ENCODE results near the gene TMCC2.

The TMCC2 gene

DNA sequence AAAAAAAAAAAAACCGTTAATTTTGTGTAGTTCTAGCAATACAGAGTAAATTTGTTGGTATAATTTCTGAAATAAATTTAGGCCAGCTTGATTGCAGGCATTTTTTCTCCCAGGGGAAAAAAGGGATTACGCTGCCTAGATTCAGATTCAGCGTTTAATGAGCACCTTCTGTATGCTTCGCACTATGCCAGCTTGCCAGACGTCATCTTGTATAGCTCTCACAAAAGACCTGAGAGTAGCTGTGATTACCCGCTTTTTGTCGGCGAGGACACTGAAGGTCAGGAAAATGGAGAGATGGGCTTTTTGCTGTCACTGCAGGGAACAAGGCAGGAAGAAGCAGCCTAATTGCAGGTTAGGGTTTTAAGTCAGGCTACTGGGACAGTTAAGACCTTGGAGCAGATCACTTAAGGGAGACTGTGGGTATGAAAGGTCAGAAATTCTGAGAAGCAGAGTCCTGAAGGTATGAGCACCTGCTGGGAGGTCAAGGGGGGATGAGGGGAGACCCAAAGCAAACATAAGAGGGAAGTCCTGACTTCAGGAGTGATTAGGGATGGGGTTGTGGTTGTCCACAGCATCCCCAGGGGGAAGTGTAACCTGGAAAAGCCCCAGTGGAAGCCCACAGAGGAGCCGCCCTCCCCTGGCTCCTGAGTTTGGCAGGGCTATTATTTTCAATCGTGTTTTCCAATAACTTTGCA, 39.0 kb downstream of the TMCC2 start:
- peak overlapping the region; percentile 74 for H3K27ac ChIP-seq
- no peak for TF ChIP-seq CTCF (conservative IDR thresholded peaks at IDR 0.05; ENCODE audit: low read depth)
- ChIA-PET CTCF (interaction anchor here (0.6 to 1.7 kb wide), 8 partner anchors 10 to 87 kb away, joined by 3 to 8 read pairs (median 5); partner anchors contain the start of gene NUAK2), POLR2A (ENCODE audit: low non-redundant PET) (interaction anchor here (0.8 kb wide), 1 partner anchor 93 kb away, joined by 3 read pairs; no protein-coding TSS in a partner anchor)
- DNase-seq (ENCODE audit: low spot score): no peak

GRCh38 chr1:205267306-205267902, 39.7 kb downstream of the TMCC2 start:
- POLR2A ChIA-PET (ENCODE audit: low non-redundant PET): no interaction called here
- H3K27ac ChIP-seq: peak overlapping the region; percentile 74
- DNase-seq (ENCODE audit: low spot score): no peak
- TF ChIP-seq CTCF (conservative IDR thresholded peaks at IDR 0.05; ENCODE audit: low read depth): no peak
- CTCF ChIA-PET: interaction anchor here (0.6 to 1.7 kb wide), 2 partner anchors 13 to 53 kb away, joined by 3 to 5 read pairs; partner anchors contain the start of gene NUAK2

DNA sequence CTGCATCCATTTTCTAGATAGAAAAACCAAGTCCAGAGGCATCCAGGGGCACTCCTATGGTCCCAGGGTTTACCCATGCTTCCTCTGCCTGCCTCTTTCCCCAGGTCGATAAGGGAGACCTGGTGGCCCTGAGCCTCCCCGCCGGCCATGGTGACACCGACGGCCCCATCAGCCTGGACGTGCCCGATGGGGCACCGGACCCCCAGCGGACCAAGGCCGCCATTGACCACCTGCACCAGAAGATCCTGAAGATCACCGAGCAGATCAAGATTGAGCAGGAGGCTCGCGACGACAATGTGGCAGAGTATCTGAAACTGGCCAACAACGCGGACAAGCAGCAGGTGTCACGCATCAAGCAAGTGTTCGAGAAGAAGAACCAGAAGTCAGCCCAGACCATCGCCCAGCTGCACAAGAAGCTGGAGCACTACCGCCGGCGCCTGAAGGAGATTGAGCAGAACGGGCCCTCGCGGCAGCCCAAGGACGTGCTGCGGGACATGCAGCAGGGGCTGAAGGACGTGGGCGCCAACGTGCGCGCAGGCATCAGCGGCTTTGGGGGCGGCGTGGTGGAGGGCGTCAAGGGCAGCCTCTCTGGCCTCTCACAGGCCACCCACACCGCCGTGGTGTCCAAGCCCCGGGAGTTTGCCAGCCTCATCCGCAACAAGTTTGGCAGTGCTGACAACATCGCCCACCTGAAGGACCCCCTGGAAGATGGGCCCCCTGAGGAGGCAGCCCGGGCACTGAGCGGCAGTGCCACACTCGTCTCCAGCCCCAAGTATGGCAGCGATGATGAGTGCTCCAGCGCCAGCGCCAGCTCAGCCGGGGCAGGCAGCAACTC, 41.3 kb downstream of the TMCC2 start:
- no peak for TF ChIP-seq CTCF (conservative IDR thresholded peaks at IDR 0.05; ENCODE audit: low read depth)
- DNase-seq (ENCODE audit: low spot score): no peak
- POLR2A ChIA-PET (ENCODE audit: low non-redundant PET): no interaction called here
- CTCF ChIA-PET: interaction anchor here (0.7 to 3.2 kb wide), 2 partner anchors 9 to 13 kb away, joined by 3 to 20 read pairs; no protein-coding TSS in a partner anchor
- no peak overlapping the region; the same call in 1 of the 2 replicates for H3K27ac ChIP-seq

DNA sequence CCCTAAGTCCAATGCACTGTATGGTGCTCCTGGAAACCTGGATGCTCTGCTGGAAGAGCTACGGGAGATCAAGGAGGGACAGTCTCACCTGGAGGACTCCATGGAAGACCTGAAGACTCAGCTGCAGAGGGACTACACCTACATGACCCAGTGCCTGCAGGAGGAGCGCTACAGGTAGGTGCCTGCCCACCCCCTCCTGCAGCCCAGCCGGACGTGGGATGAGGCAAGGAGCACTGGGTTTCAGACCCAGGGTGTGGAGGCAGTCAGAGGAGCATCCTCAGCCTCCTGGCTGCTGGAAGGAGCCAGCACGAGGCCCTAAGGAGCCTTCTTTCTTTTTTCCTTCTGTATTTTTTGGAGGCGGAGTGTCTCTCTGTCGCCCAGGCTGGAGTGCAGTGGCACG, 42.0 kb downstream of the TMCC2 start:
- ChIA-PET CTCF (interaction anchor here (0.7 to 9.0 kb wide), 6 partner anchors 13 to 207 kb away, joined by 3 to 622 read pairs (median 7); partner anchors contain the start of gene NUAK2), POLR2A (ENCODE audit: low non-redundant PET) (no interaction called here)
- no peak for DNase-seq (ENCODE audit: low spot score)
- H3K27ac ChIP-seq: no peak overlapping the region; the same call in 1 of the 2 replicates
- no peak for TF ChIP-seq CTCF (conservative IDR thresholded peaks at IDR 0.05; ENCODE audit: low read depth)

- no peak for TF ChIP-seq CTCF (conservative IDR thresholded peaks at IDR 0.05; ENCODE audit: low read depth)
- no peak overlapping the region for H3K27ac ChIP-seq
- no peak for DNase-seq (ENCODE audit: low spot score)
- CTCF ChIA-PET: interaction anchor here (0.6 to 9.0 kb wide), 11 partner anchors 14 to 215 kb away, joined by 3 to 622 read pairs (median 3); partner anchors contain the start of gene NUAK2
- POLR2A ChIA-PET (ENCODE audit: low non-redundant PET): interaction anchor here (0.6 kb wide), 1 partner anchor 234 kb away, joined by 5 read pairs; the partner anchor contains the start of gene CDK18
These were observed 42.5 kb downstream of the TMCC2 start for GRCh38 chr1:205270271-205270670.

GRCh38 chr1:205270764-205271163, 43.0 kb downstream of the TMCC2 start:
- ChIA-PET CTCF (interaction anchor here (0.6 to 9.0 kb wide), 13 partner anchors 9 to 215 kb away, joined by 3 to 622 read pairs (median 3); partner anchors contain the start of gene NUAK2), POLR2A (ENCODE audit: low non-redundant PET) (interaction anchor here (0.6 kb wide), 1 partner anchor 234 kb away, joined by 5 read pairs; the partner anchor contains the start of gene CDK18)
- no peak for TF ChIP-seq CTCF (conservative IDR thresholded peaks at IDR 0.05; ENCODE audit: low read depth)
- peak overlapping the region; percentile 5; the same call in 1 of the 2 replicates for H3K27ac ChIP-seq
- peak; percentile 64 for DNase-seq (ENCODE audit: low spot score)
